H1 (cell line): ENCODE data around the gene CMSS1. TPM values are rescaled to one million over a fixed set of nuclear protein-coding genes. Genes with fewer than 3 reads are reported as not detected.

Source experiments
- CHD7 ChIP-seq: fragments of 300-600 bp; sonication (generic); IDR thresholded peaks from 2 replicates; pipeline ENCODE4 v1.7.1; 2012; ENCODE audit warnings: low read length, moderate library complexity, mild to moderate bottlenecking, inconsistent platforms; ENCODE audit not compliant: insufficient replicate concordance
- FOSL1 ChIP-seq: IDR thresholded peaks from 2 replicates; pipeline ENCODE4 v1.6.1; 2011; ENCODE audit warnings: mild to moderate bottlenecking, low read depth, low read length, moderate library complexity; ENCODE audit not compliant: insufficient read depth
- RFX5 ChIP-seq: IDR thresholded peaks from 2 replicates; pipeline ENCODE4 v1.6.1; 2011; ENCODE audit warnings: low read depth, low read length, improper control_type of control experiment, borderline replicate concordance
- SUZ12 ChIP-seq: fragments of 200-600 bp; sonication (generic); IDR thresholded peaks from 2 replicates; pipeline ENCODE4 v1.6.1; 2012; ENCODE audit warnings: mild to moderate bottlenecking, inconsistent platforms, low read length, moderate library complexity, mixed read lengths
- polyA plus RNA-seq, 7 experiments: library from polyadenylated mRNA; depleted of rRNA in 3 of 7; stranded (reverse) in 5 of 7; unstranded in 2 of 7; fragments of >200 nt in 5 of 7; fragments of 200-250 nt in 2 of 7; gene quantifications; 1 replicate in 5 of 7; 2 replicates in 1 of 7; 4 replicates in 1 of 7; pipeline versions ENCODE4 v1.2.1 to v1.2.3, GENCODE V29; 2011 to 2013; ENCODE audit warnings: missing spikeins in 2 of 7, mixed read lengths in 2 of 7
- total RNA-seq: library from RNA; stranded (reverse); fragmentation: NEBNext Ultra II Directional; extraction: Animal tissue kit (Norgen Biotek cat#: 25700); gene quantifications from 2 replicates; pipeline ENCODE4 v1.2.1, GENCODE V29; 2021

CMSS1 gene
- total and polyA plus RNA-seq, 2 of the 8 experiments (the other 6 are each of a cell fraction or from before 2014, with no cell fraction given): 15.2 to 75.1 TPM

- TF ChIP-seq CHD7: no peak
- no peak for TF ChIP-seq SUZ12
- TF ChIP-seq RFX5: no peak
- TF ChIP-seq FOSL1: no peak
These were observed 203.4 kb downstream of the CMSS1 start (continued) for GRCh38 chr3:100020876-100021644.
